ENCODE data around the gene SPR. TPM values are rescaled to one million over a fixed set of nuclear protein-coding genes. Genes with fewer than 3 reads are reported as not detected.

SPR gene
- polyA plus RNA-seq, 2 of the 4 experiments (the other 2 are of a cell fraction), result 88.5 to 138 TPM

DNA sequence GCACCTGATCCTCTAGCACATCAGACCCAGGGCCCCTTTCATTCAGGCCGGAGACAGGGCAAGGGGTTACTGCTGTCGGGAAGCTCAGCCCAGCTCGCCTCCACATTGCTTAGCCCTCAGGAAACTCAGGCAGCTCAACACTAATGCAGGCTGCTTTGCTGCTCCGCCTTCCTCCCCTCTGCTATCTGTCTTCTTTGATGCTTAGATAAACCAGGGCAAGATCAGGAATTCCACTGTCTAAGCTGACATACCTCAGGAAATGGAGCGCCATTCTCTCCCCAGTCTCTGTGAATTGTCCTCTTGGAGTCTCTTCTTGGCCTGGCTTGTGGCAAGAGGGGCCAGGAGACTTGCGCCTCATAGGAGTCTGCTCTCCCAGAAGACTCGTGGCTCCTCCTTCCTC, 35.9 kb upstream of the SPR start:
- H3K4me2 ChIP-seq, result no peak overlapping the region
- no peak; a peak in 1 of 6 replicates for ATAC-seq
- ChIA-PET POLR2A (no interaction called here), CTCF (interaction anchor here (1.2 to 6.6 kb wide), 4 partner anchors 9 to 36 kb away, joined by 3 to 78 read pairs (median 6); partner anchors contain the start of gene SPR)
- no peak for FAIRE-seq
- no peaks in the 10 kb centered on the region for H3K9me3 ChIP-seq
- TF ChIP-seq, protein P1, sequence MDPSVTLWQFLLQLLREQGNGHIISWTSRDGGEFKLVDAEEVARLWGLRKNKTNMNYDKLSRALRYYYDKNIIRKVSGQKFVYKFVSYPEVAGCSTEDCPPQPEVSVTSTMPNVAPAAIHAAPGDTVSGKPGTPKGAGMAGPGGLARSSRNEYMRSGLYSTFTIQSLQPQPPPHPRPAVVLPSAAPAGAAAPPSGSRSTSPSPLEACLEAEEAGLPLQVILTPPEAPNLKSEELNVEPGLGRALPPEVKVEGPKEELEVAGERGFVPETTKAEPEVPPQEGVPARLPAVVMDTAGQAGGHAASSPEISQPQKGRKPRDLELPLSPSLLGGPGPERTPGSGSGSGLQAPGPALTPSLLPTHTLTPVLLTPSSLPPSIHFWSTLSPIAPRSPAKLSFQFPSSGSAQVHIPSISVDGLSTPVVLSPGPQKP (IDR thresholded peaks at IDR 0.05; ENCODE audit: low read depth, low read length), result no peak
- no peak for TF ChIP-seq FOSL2 (IDR thresholded peaks at IDR 0.05)
- TF ChIP-seq FOSL2 (CRISPR knock-in tag; IDR thresholded peaks at IDR 0.05), result no peak
- TF ChIP-seq CHD2 (IDR thresholded peaks at IDR 0.05; ENCODE audit: low read length, partially characterized antibody), result no peak
- no peak for TF ChIP-seq ZSCAN20 (CRISPR knock-in tag; IDR thresholded peaks at IDR 0.05)
- no peak for TF ChIP-seq MYC (IDR thresholded peaks at IDR 0.05; ENCODE audit: borderline replicate concordance, low read length)
- TF ChIP-seq, protein P2, sequence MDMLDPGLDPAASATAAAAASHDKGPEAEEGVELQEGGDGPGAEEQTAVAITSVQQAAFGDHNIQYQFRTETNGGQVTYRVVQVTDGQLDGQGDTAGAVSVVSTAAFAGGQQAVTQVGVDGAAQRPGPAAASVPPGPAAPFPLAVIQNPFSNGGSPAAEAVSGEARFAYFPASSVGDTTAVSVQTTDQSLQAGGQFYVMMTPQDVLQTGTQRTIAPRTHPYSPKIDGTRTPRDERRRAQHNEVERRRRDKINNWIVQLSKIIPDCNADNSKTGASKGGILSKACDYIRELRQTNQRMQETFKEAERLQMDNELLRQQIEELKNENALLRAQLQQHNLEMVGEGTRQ (IDR thresholded peaks at IDR 0.05), result no peak
- DNase-seq (ENCODE audit: low read depth in 1 of 2, low spot score in 1 of 2), result no peak
- WGBS (ENCODE audit: missing lambda C conversion rate), result 71% methylated on average over 7 of the region's 7 CpGs
- no peak overlapping the region for H3K27ac ChIP-seq
- no peak overlapping the region for H3K4me3 ChIP-seq
- no peaks in the 10 kb centered on the region for H3K4me1 ChIP-seq

DNA sequence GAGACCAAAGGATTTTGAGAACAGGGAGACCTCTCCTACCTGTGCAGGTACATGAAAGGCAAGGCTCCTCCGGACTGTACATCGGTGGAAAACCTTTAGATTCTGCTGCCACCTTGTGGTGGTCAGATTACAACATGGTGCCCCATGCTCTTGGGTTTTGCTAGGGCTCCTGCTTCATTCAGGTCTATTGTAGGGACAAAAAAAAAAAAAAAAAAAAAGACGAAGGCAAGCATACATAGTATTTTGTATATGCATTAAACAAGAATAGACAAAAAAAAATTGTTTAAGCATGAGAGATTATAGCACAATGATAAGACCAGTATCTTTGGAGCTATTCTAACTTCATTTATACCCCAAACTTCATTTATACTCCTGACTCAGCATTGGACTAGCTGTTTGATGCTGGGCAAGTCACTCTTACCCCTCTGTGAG, 27.4 kb upstream of the SPR start:
- peak overlapping the region; percentile 42; the same call in 1 of the 3 replicates for H3K4me2 ChIP-seq
- WGBS (ENCODE audit: missing lambda C conversion rate), result 1% methylated on average over 3 of the region's 3 CpGs
- no peaks in the 10 kb centered on the region for H3K9me3 ChIP-seq
- FAIRE-seq (peak; percentile 94), DNase-seq (ENCODE audit: low read depth in 1 of 2, low spot score in 1 of 2) (peak; percentile 69 to 80), ATAC-seq (peak; percentile 60 to 78; a peak in 3 of 6 replicates)
- peaks cover 8% of the 10 kb centered on the region; the same call in 2 of the 3 replicates for H3K4me1 ChIP-seq
- H3K4me3 ChIP-seq, result no peak overlapping the region
- CTCF ChIA-PET, result interaction anchor here (0.5 to 7.6 kb wide), 51 partner anchors 8 to 1329 kb away, joined by 3 to 228 read pairs (median 5); partner anchors contain the start of gene SPR
- no peak overlapping the region for H3K27ac ChIP-seq
- POLR2A ChIA-PET, result interaction anchor here (0.7 kb wide), 1 partner anchor 216 kb away, joined by 3 read pairs; no protein-coding TSS in a partner anchor
- no peak for TF ChIP-seq TFCP2L1 (CRISPR knock-in tag; IDR thresholded peaks at IDR 0.05)
- no peak for TF ChIP-seq CEBPB (IDR thresholded peaks at IDR 0.05)
- peak; percentile 73 for TF ChIP-seq MAFK (IDR thresholded peaks at IDR 0.05; ENCODE audit: partially characterized antibody)
- TF ChIP-seq RAD21 (conservative IDR thresholded peaks at IDR 0.05 in 1 of 2, IDR thresholded peaks at IDR 0.05 in 1 of 2), result peak; percentile 88 to 92
- TF ChIP-seq SMC3 (IDR thresholded peaks at IDR 0.05), result peak; percentile 91
- TF ChIP-seq, protein P3, sequence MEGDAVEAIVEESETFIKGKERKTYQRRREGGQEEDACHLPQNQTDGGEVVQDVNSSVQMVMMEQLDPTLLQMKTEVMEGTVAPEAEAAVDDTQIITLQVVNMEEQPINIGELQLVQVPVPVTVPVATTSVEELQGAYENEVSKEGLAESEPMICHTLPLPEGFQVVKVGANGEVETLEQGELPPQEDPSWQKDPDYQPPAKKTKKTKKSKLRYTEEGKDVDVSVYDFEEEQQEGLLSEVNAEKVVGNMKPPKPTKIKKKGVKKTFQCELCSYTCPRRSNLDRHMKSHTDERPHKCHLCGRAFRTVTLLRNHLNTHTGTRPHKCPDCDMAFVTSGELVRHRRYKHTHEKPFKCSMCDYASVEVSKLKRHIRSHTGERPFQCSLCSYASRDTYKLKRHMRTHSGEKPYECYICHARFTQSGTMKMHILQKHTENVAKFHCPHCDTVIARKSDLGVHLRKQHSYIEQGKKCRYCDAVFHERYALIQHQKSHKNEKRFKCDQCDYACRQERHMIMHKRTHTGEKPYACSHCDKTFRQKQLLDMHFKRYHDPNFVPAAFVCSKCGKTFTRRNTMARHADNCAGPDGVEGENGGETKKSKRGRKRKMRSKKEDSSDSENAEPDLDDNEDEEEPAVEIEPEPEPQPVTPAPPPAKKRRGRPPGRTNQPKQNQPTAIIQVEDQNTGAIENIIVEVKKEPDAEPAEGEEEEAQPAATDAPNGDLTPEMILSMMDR (IDR thresholded peaks at IDR 0.05), result peak; percentile 93

DNA sequence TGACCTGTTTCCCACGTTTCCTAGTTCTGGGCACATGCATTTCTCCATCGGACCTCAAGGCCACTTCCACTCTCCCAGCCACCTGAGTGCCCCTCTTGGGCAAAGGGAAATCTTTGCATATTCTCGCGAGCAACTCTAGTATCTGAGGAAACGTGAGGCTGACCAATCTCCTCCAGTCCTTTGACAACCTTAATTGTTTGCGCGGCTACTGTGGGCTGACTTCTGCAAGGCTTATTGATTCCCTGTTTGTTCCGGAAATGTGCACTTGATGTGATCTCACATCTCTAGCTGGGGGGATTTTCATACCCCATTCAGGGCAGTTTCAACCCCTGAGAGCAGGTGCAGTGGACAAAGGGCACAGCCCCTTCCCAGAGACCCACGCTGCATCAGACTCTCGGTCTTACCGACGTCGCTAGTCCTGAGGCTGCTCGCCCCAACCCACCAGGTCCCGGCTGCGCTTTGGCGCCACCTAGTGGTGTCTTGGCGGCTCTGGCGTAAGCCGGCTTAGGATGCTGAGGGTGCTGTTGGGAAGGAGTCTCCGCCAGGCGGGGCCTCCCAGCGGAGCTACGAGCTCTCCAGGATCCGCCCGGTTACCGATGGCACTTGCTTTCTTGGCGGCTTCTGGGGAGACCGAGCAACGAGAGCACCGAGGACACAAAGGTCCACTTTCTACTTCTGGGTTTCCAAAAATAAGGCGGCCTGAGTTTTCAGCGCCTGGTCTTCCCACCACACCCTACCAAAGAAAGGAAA, 24.8 kb upstream of the SPR start:
- FAIRE-seq, result peak; percentile 97
- peak overlapping the region; percentile 93 for H3K4me2 ChIP-seq
- no peak for TF ChIP-seq RNF2 (IDR thresholded peaks at IDR 0.05; ENCODE audit: borderline replicate concordance, low read depth)
- peak; percentile 85; the same call in 1 of the 2 replicates for TF ChIP-seq RCOR1 (IDR thresholded peaks at IDR 0.05; ENCODE audit: low read depth, low read length)
- TF ChIP-seq POLR2A (IDR thresholded peaks at IDR 0.05; ENCODE audit: low read length), result no peak
- no peak for TF ChIP-seq TP53 (CRISPR knock-in tag; IDR thresholded peaks at IDR 0.05)
- no peak for TF ChIP-seq NR3C1 (IDR thresholded peaks at IDR 0.05)
- TF ChIP-seq RAD21 (conservative IDR thresholded peaks at IDR 0.05 in 1 of 2, IDR thresholded peaks at IDR 0.05 in 1 of 2), result peak; percentile 88
- TF ChIP-seq NPAS2 (CRISPR knock-in tag; IDR thresholded peaks at IDR 0.05; ENCODE audit: borderline replicate concordance), result no peak
- TF ChIP-seq, protein P1 (IDR thresholded peaks at IDR 0.05; ENCODE audit: low read depth, low read length), result no peak
- TF ChIP-seq, protein P3 (IDR thresholded peaks at IDR 0.05), result peak; percentile 99
- no peak for TF ChIP-seq EHMT2 (IDR thresholded peaks at IDR 0.05; ENCODE audit: low read depth)
- TF ChIP-seq, protein P4, sequence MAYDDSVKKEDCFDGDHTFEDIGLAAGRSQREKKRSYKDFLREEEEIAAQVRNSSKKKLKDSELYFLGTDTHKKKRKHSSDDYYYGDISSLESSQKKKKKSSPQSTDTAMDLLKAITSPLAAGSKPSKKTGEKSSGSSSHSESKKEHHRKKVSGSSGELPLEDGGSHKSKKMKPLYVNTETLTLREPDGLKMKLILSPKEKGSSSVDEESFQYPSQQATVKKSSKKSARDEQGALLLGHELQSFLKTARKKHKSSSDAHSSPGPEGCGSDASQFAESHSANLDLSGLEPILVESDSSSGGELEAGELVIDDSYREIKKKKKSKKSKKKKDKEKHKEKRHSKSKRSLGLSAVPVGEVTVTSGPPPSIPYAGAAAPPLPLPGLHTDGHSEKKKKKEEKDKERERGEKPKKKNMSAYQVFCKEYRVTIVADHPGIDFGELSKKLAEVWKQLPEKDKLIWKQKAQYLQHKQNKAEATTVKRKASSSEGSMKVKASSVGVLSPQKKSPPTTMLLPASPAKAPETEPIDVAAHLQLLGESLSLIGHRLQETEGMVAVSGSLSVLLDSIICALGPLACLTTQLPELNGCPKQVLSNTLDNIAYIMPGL (CRISPR knock-in tag; IDR thresholded peaks at IDR 0.05; ENCODE audit: borderline replicate concordance), result no peak
- no peak for TF ChIP-seq TFCP2L1 (CRISPR knock-in tag; IDR thresholded peaks at IDR 0.05)

More for the DNA sequence above, 24.8 kb upstream of the SPR start:
- H3K4me3 ChIP-seq, result peak overlapping the region; percentile 41
- POLR2A ChIA-PET, result interaction anchor here (0.6 to 1.2 kb wide), 3 partner anchors 82 to 92 kb away, joined by 3 to 4 read pairs (median 3); no protein-coding TSS in a partner anchor
- ATAC-seq, result peak; percentile 97 to 99
- H3K4me1 ChIP-seq, result peaks cover 10% of the 10 kb centered on the region; the same call in 2 of the 3 replicates
- no peaks in the 10 kb centered on the region for H3K9me3 ChIP-seq
- DNase-seq (ENCODE audit: low read depth in 1 of 2, low spot score in 1 of 2), result peak; percentile 93 to 97
- peak overlapping the region; percentile 12 to 58; a peak in 2 of 6 replicates for H3K27ac ChIP-seq
- CTCF ChIA-PET, result interaction anchor here (0.6 to 7.6 kb wide), 66 partner anchors 8 to 1522 kb away, joined by 3 to 228 read pairs (median 4); partner anchors contain the start of gene SPR
- 7% methylated on average over 26 of the region's 33 CpGs for WGBS (ENCODE audit: missing lambda C conversion rate)

All from A549 (cell line).